Measurements from ENCODE around the gene RAPGEF6.

Gene RAPGEF6

DNA sequence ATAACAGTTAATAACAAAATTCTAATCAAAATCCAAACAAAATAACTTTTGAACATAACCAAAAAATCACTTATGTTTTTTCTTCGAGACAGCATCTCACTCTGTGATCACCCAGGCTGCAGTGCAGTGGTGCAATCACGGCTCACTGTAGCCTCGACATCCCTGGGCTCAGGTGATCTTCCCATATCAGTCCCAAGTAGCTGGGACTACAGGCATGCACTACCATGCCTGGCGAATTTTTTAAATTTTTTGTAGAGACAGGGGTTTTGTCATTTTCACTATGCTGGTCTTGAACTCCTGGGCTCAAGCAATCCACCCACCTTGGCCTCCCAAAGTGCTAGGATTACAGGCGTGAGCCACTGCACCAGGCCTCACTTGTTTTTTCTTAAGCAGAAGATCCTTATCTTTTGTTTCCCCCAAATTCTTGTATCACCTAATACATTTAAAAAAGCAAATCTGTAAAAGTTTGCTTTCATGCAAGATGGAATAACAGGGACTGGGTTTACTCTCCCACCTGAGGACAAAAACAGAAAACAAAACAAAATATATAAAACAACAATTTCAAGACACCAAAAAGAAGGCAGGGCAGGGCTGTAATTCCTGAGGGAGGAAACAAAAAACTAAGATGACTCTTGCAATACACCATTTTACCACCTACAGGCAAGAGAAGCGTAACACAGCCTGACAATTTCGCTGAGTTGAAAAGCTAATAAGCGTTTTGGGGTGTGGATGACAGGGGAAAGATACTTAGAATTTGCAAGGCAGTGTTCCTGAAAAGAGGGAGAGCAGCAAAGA is 71.4 kb downstream of the RAPGEF6 start:
- TF ChIP-seq CTCF (conservative IDR thresholded peaks at IDR 0.05; ENCODE audit: low read depth, low read length) = peak; percentile 17
- DNase-seq (ENCODE audit: low read depth) = no peak
- no peak overlapping the region for H3K4me3 ChIP-seq (ENCODE audit: low read depth, low read length)

DNA sequence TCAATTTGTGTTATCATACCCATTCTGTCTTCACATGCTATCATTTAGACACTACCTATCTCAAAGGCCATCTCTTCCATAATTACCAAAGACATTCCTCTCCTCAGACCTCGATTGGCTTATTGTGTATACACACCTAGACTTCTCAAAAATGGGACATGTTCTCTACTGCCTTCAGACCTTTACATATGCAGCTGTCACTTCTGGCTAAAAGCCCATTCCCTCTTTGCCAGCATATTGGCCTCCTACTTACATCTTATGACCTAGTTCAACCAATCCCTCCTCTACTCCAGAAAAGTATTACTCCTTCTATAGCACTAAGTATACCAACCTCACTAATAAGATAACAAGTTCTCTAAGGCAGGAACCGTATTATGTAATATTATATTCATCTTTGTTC is 84.4 kb downstream of the RAPGEF6 start:
- H3K4me3 ChIP-seq (ENCODE audit: low read depth, low read length) = no peak overlapping the region
- DNase-seq (ENCODE audit: low read depth) = no peak
- no peak for TF ChIP-seq CTCF (conservative IDR thresholded peaks at IDR 0.05; ENCODE audit: low read depth, low read length)

DNA sequence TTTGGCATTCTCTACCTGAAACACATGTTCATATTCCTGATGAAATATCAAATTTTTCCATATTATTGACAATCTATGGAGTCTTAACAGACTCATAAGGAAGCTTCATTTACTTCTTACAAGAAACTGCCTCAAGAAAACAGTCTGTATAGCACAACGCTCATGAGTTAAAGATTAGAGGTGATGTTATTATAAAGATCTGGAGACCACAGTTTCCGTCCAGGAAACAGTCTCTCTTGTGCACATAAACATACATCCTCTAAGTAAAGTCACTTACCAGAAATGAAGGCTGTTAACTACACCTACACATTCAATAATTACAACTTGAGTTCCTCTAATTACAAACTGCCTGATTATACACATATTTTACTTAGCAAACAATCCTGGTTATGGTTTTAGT is 86.9 kb downstream of the RAPGEF6 start:
- H3K4me3 ChIP-seq (ENCODE audit: low read depth, low read length) = no peak overlapping the region
- TF ChIP-seq CTCF (conservative IDR thresholded peaks at IDR 0.05; ENCODE audit: low read depth, low read length) = no peak
- peak; percentile 47 for DNase-seq (ENCODE audit: low read depth)

DNA sequence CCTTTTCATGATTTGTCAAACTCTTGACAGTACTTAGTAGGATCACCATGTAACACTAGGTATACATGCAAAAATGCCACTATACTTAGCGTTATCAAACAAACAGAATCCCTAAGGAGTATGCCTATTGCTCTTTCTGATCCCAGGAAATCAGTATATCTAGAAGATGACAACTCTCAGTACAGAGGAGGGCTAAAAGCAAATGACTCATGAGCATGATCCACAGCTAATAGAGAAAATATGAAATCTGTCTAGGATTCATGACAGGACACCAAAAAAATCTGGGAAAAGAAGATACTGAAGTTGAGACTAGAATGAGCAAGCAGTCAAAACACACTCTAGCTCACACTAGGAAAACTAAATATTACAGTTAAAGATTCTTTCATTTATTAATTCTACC is 89.2 kb downstream of the RAPGEF6 start:
- H3K4me3 ChIP-seq (ENCODE audit: low read depth, low read length) = no peak overlapping the region
- peak; percentile 47 for DNase-seq (ENCODE audit: low read depth)
- TF ChIP-seq CTCF (conservative IDR thresholded peaks at IDR 0.05; ENCODE audit: low read depth, low read length) = no peak

DNA sequence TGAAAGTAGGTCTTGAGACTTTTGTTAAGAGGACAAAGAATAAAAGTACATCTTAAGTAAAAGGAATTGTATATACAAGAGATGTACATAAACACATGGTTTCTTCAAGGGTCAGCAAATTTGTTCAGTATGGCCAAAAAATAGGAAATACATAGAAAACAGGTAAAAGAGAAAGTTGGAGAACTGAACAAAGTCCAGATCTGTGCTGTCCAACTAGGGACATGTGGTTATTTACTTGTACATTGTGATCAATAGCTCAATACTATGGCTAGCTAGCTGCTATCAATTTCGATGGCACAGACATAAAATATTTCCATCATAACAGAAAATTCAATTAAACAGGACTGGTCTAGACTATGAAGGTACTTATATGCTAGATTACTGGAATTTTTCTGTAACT is 92.3 kb downstream of the RAPGEF6 start:
- no peak for DNase-seq (ENCODE audit: low read depth)
- no peak for TF ChIP-seq CTCF (conservative IDR thresholded peaks at IDR 0.05; ENCODE audit: low read depth, low read length)
- H3K4me3 ChIP-seq (ENCODE audit: low read depth, low read length) = no peak overlapping the region

DNA sequence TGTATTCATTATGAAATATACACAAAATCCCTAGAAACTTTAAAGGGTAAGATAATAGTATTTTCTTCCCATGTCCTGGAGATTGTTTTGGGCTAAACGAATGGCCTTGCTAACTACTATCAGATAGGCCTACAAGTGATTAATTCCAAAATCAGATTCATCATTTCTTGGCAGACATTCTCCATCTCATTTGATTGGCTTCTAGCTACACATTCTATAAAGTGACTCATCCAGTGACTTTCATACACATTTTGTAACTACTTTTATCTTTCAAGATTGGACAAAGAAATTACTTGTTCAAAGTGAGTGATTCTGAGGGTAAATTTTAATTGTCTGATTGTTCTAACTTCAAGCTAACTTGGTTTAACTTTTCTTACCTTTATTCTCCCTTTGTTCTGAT is 93.3 kb downstream of the RAPGEF6 start:
- TF ChIP-seq CTCF (conservative IDR thresholded peaks at IDR 0.05; ENCODE audit: low read depth, low read length) = no peak
- DNase-seq (ENCODE audit: low read depth) = peak; percentile 69
- no peak overlapping the region for H3K4me3 ChIP-seq (ENCODE audit: low read depth, low read length)

- H3K4me3 ChIP-seq (ENCODE audit: low read depth, low read length) = no peak overlapping the region
- no peak for TF ChIP-seq CTCF (conservative IDR thresholded peaks at IDR 0.05; ENCODE audit: low read depth, low read length)
- DNase-seq (ENCODE audit: low read depth) = no peak
Measured at GRCh38 chr5:131541071-131541470, 94.0 kb downstream of the RAPGEF6 start.
